NCI-H187 (cell line): ENCODE results near the gene MYOT.

Source experiments
- DNase-seq, 2 experiments: peaks; one replicate each; lab custom pipeline; 2025; lab: John Stamatoyannopoulos, UW

MYOT gene

GRCh38 chr5:137902408-137903133, 34.9 kb downstream of the MYOT start:
- DNase-seq = no peak

- no peak for DNase-seq
Measured at GRCh38 chr5:137914758-137915157, 47.1 kb downstream of the MYOT start.

- no peak for DNase-seq
Measured at GRCh38 chr5:137916923-137917322, 49.3 kb downstream of the MYOT start.

GRCh38 chr5:137921931-137922330, 54.3 kb downstream of the MYOT start:
- DNase-seq = no peak

- DNase-seq = no peak
Measured at GRCh38 chr5:137923856-137924255, 56.2 kb downstream of the MYOT start.

- DNase-seq = no peak
Measured at GRCh38 chr5:137932800-137933199, 65.1 kb downstream of the MYOT start.

- no peak for DNase-seq
Measured at GRCh38 chr5:137933491-137933911, 65.8 kb downstream of the MYOT start.

GRCh38 chr5:137935190-137935589, 67.5 kb downstream of the MYOT start:
- no peak for DNase-seq

GRCh38 chr5:137935694-137936093, 68.0 kb downstream of the MYOT start:
- no peak for DNase-seq
